GM12892 (cell line): ENCODE data around the gene HMCN2.

Source experiments
- POLR2A ChIP-seq: IDR thresholded peaks from 2 replicates; pipeline ENCODE4 v1.6.1; 2011; ENCODE audit warnings: low read depth, low read length, control low read depth
- POLR2AphosphoS5 ChIP-seq: IDR thresholded peaks from 2 replicates; pipeline ENCODE4 v1.6.1; 2011; ENCODE audit warnings: low read depth, low read length, control low read depth

- no peak for TF ChIP-seq POLR2AphosphoS5
- TF ChIP-seq POLR2A, result no peak
Observed at GRCh38 chr9:130266236-130267098, 907 bp downstream of the HMCN2 start.
